NK-92 treated with Interleukin-12 subunit alpha and Interleukin-12 subunit beta, amount 100 ng/mL, for 24 hours (cell line): Measurements from ENCODE around the gene PAX8.
"Not testable (repeated sequence)": the region's sequence is repeated elsewhere in the genome, so short reads cannot be mapped to it uniquely, and the experiment has no call there.

Experiments
- DNase-seq: peaks from one replicate; lab custom pipeline; 2025; lab: John Stamatoyannopoulos, UW

Gene PAX8

GRCh38 chr2:113288674-113289149 is 10.0 kb upstream of the PAX8 start:
- DNase-seq = not testable (repeated sequence)

GRCh38 chr2:113288117-113288673 is 9.5 kb upstream of the PAX8 start:
- not testable (repeated sequence) for DNase-seq

GRCh38 chr2:113285816-113286215 is 7.1 kb upstream of the PAX8 start:
- DNase-seq = no peak

GRCh38 chr2:113284999-113285398 is 6.3 kb upstream of the PAX8 start:
- not testable (repeated sequence) for DNase-seq

- DNase-seq = no peak
Measured at GRCh38 chr2:113284476-113284875, 5.8 kb upstream of the PAX8 start.

GRCh38 chr2:113283704-113284284 is 5.1 kb upstream of the PAX8 start:
- DNase-seq = no peak

- DNase-seq = no peak
Measured at GRCh38 chr2:113282747-113283533, 4.2 kb upstream of the PAX8 start.

GRCh38 chr2:113281910-113282746 is 3.4 kb upstream of the PAX8 start:
- no peak for DNase-seq

GRCh38 chr2:113278073-113278741 is 514 bp downstream of the PAX8 start:
- DNase-seq = no peak

- DNase-seq = no peak
Measured at GRCh38 chr2:113277474-113278072, 1.1 kb downstream of the PAX8 start.

- no peak for DNase-seq
Measured at GRCh38 chr2:113276761-113277425, 1.8 kb downstream of the PAX8 start.

GRCh38 chr2:113276216-113276760 is 2.4 kb downstream of the PAX8 start:
- no peak for DNase-seq

- DNase-seq = no peak
Measured at GRCh38 chr2:113275556-113276215, 3.0 kb downstream of the PAX8 start.

- DNase-seq = no peak
Measured at GRCh38 chr2:113274432-113274831, 4.3 kb downstream of the PAX8 start.

- DNase-seq = no peak
Measured at GRCh38 chr2:113273981-113274380, 4.7 kb downstream of the PAX8 start.

GRCh38 chr2:113273027-113273551 is 5.6 kb downstream of the PAX8 start:
- DNase-seq = no peak

- DNase-seq = no peak
Measured at GRCh38 chr2:113272477-113272876, 6.2 kb downstream of the PAX8 start.

- DNase-seq = no peak
Measured at GRCh38 chr2:113268621-113269360, 9.9 kb downstream of the PAX8 start.

GRCh38 chr2:113266431-113266830 is 12.3 kb downstream of the PAX8 start:
- DNase-seq = no peak
